Keratinocyte (primary cell): Measurements from ENCODE around the gene LETMD1. TPM values are rescaled to one million over a fixed set of nuclear protein-coding genes. Genes with fewer than 3 reads are reported as not detected.

Source experiments
- DNase-seq: peaks from one replicate; pipeline ENCODE4 v3.0.0-alpha.2; 2011; ENCODE audit warnings: low read depth, missing footprints, low spot score
- FAIRE-seq: peaks from 2 replicates; lab custom pipeline; 2011; peaks lifted over from hg19 to GRCh38; lab: Jason Lieb, UNC
- H2AFZ ChIP-seq: 2 replicates; pipeline ENCODE4 v1.6.0; 2012; ENCODE audit warnings: low read length, control low read depth, inconsistent platforms; ENCODE audit not compliant: control insufficient read depth
- H3K27ac ChIP-seq: 2 replicates; pipeline ENCODE4 v1.5.1; 2011; ENCODE audit warnings: low read length; ENCODE audit not compliant: control insufficient read depth, insufficient read depth
- H3K27me3 ChIP-seq: 3 replicates; pipeline ENCODE4 v1.6.0; 2011; ENCODE audit warnings: low read length; ENCODE audit not compliant: control insufficient read depth, insufficient read depth; ENCODE audit errors: extremely low read depth
- H3K36me3 ChIP-seq, 2 experiments: 2 replicates in 1 of 2; 3 replicates in 1 of 2; pipeline ENCODE4 v1.5.1; 2011; ENCODE audit warnings: low read length in 2 of 2, mild to moderate bottlenecking in 1 of 2; ENCODE audit not compliant: control insufficient read depth in 2 of 2, insufficient read depth in 2 of 2; ENCODE audit errors: extremely low read depth in 1 of 2
- H3K4me1 ChIP-seq: 3 replicates; pipeline ENCODE4 v1.5.1; 2011; ENCODE audit warnings: low read length; ENCODE audit not compliant: control insufficient read depth, insufficient read depth; ENCODE audit errors: extremely low read depth
- H3K4me2 ChIP-seq: 3 replicates; pipeline ENCODE4 v1.6.0; 2011; ENCODE audit warnings: low read depth, low read length; ENCODE audit not compliant: control insufficient read depth, insufficient read depth; ENCODE audit errors: extremely low read depth
- H3K4me3 ChIP-seq, 3 experiments: fragments of 200-600 bp in 1 of 3; sonication (generic) in 1 of 3; 2 replicates in 2 of 3; 3 replicates in 1 of 3; pipeline ENCODE4 v1.5.1; 2011 to 2016; ENCODE audit warnings: low read length in 3 of 3, mild to moderate bottlenecking in 3 of 3, control low read depth in 2 of 3, inconsistent platforms in 1 of 3, low read depth in 1 of 3, mixed read lengths in 1 of 3, mixed run types in 1 of 3, moderate library complexity in 1 of 3; ENCODE audit not compliant: control insufficient read depth in 2 of 3, insufficient read depth in 2 of 3; ENCODE audit errors: extremely low read depth in 1 of 3
- H3K79me2 ChIP-seq: 2 replicates; pipeline ENCODE4 v1.6.0; 2012; ENCODE audit warnings: low read length; ENCODE audit not compliant: control insufficient read depth, insufficient read depth
- H3K9ac ChIP-seq: 3 replicates; pipeline ENCODE4 v1.6.0; 2011; ENCODE audit warnings: low read length; ENCODE audit not compliant: control insufficient read depth, insufficient read depth; ENCODE audit errors: extremely low read depth
- H3K9me1 ChIP-seq: 3 replicates; pipeline ENCODE4 v1.6.0; 2011; ENCODE audit warnings: low read length; ENCODE audit not compliant: control insufficient read depth, insufficient read depth; ENCODE audit errors: extremely low read depth
- H3K9me3 ChIP-seq: 2 replicates; pipeline ENCODE4 v1.5.1; 2012; ENCODE audit warnings: low read depth, low read length; ENCODE audit not compliant: control insufficient read depth
- H4K20me1 ChIP-seq: 3 replicates; pipeline ENCODE4 v1.6.0; 2011; ENCODE audit warnings: low read length; ENCODE audit not compliant: control insufficient read depth, insufficient read depth; ENCODE audit errors: extremely low read depth
- CTCF ChIP-seq, 3 experiments: IDR thresholded peaks in 1 of 3; conservative IDR thresholded peaks in 1 of 3; optimal IDR thresholded peaks in 1 of 3; 2 replicates in 2 of 3; 3 replicates in 1 of 3; pipeline versions ENCODE3 to v1.5.1; 2011; ENCODE audit warnings: low read length in 3 of 3, mild to moderate bottlenecking in 3 of 3, moderate library complexity in 2 of 3, control low read depth in 1 of 3, inconsistent platforms in 1 of 3; ENCODE audit not compliant: insufficient read depth in 2 of 3; ENCODE audit errors: extremely low read depth in 1 of 3
- EZH2 ChIP-seq: IDR thresholded peaks from one replicate; pipeline ENCODE4 v1.6.1; 2012; ENCODE audit warnings: inconsistent platforms, mild to moderate bottlenecking, low read length, moderate library complexity
- dilution Hi-C: fragments of 300-500 bp; cut with MboI; formaldehyde crosslinking; loops from one replicate; pipeline ENCODE4 v1.7.0; 2020; ENCODE audit warnings: low sequenced_read_pairs; ENCODE audit not compliant: extremely low pct_ligation_motif_present
- polyA plus RNA-seq, 5 experiments: library from polyadenylated mRNA; depleted of rRNA in 3 of 5; stranded (reverse) in 3 of 5; stranded (forward) in 1 of 5; unstranded in 1 of 5; fragments of >200 nt; gene quantifications; 1 replicate in 1 of 5; 2 replicates in 3 of 5; 3 replicates in 1 of 5; pipeline versions ENCODE4 v1.2.1 to v1.2.3, GENCODE V29; 2011 to 2012; ENCODE audit warnings: missing spikeins in 2 of 5, low read depth in 1 of 5, low replicate concordance in 1 of 5

Gene LETMD1
- polyA plus RNA-seq, 1 donor (not counting 4 experiments of a cell fraction or from before 2014, with no cell fraction given), result 51.1 TPM

- Histone ChIP-seq H3K4me3 (no peak overlapping the region), H3K9ac (no peak overlapping the region), H3K4me2 (no peak overlapping the region), H3K4me1 (peaks cover 11% of the 10 kb centered on the region), H3K9me3 (no peaks in the 10 kb centered on the region), H4K20me1 (no peaks in the 10 kb centered on the region), H2AFZ (no peak overlapping the region), H3K27me3 (no peaks in the 10 kb centered on the region), H3K36me3 (peaks cover 0 to 2% of the 10 kb centered on the region in 2 experiments), H3K27ac (no peak overlapping the region), H3K79me2 (peaks cover 21% of the 10 kb centered on the region), H3K9me1 (peaks cover 3% of the 10 kb centered on the region)
- dilution Hi-C loops, result no loop called here
- FAIRE-seq (no peak), DNase-seq (no peak)
- no peak for TF ChIP-seq EZH2
- no peak for TF ChIP-seq CTCF (optimal IDR thresholded peaks at IDR 0.05 in 1 of 3, IDR thresholded peaks at IDR 0.05 in 1 of 3, conservative IDR thresholded peaks at IDR 0.05 in 1 of 3; ENCODE audit: extremely low read depth in 1 of 3, insufficient read depth in 2 of 3, low read length in 3 of 3)
Measured at GRCh38 chr12:51085757-51086156, 37.6 kb downstream of the LETMD1 start.

- H3K79me2 ChIP-seq, result peaks cover 12% of the 10 kb centered on the region
- DNase-seq (no peak), FAIRE-seq (no peak)
- no peaks in the 10 kb centered on the region for H3K27me3 ChIP-seq
- peaks cover 2% of the 10 kb centered on the region in 2 experiments for H3K36me3 ChIP-seq
- H4K20me1 ChIP-seq, result no peaks in the 10 kb centered on the region
- dilution Hi-C loops, result no loop called here
- no peak for TF ChIP-seq EZH2
- TF ChIP-seq CTCF (optimal IDR thresholded peaks at IDR 0.05 in 1 of 3, IDR thresholded peaks at IDR 0.05 in 1 of 3, conservative IDR thresholded peaks at IDR 0.05 in 1 of 3; ENCODE audit: extremely low read depth in 1 of 3, insufficient read depth in 2 of 3, low read length in 3 of 3), result no peak
- no peak overlapping the region for H2AFZ ChIP-seq
- H3K27ac ChIP-seq, result no peak overlapping the region
- peaks cover 3% of the 10 kb centered on the region for H3K9me1 ChIP-seq
- H3K9ac ChIP-seq, result no peak overlapping the region
- H3K9me3 ChIP-seq, result no peaks in the 10 kb centered on the region
- no peak overlapping the region for H3K4me3 ChIP-seq
- H3K4me1 ChIP-seq, result peaks cover 10% of the 10 kb centered on the region
- H3K4me2 ChIP-seq, result no peak overlapping the region
Measured at GRCh38 chr12:51086933-51087332, 38.8 kb downstream of the LETMD1 start.
